Measurements from ENCODE around the gene KPNA6.

DNA sequence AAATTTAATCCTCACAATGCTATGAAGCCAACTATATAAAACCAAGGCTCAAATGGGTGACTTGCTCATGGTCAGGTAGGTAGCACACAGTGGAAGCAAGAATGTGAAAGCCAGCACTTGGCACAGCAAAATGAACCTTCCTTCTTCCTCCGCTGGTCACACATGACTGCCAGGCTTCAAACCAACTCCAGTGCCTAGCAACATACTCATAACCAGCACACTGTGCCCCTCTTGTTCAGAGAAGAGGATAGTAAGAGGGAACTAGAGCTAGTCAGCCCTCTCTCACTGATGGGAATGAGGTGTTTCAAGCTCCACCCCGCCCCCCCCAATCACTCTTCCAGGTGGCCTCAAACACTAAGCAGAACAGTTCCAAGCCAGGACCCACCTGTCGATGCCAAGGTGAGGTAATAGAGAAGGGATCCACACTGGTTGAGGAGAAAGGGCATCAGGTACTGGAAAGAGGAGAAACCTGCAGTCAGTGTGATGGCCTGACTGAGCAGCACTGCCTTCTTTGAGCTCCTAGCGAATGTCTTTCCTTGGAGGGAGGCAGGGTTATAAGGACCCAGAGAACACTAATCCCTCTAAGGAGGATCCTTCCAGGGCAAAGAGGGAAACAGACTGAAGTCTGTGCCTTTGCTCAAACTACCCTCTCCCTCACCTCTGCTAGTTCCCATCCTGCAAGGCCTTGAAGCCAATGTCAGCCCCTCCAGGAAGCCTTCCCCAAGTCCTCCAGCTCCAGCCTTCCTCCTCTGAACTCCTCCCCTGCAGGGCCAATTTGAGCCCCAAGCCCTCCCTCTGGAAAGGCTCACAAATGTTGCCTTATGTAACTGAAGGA lies 113.1 kb downstream of the KPNA6 start:
- TF ChIP-seq ELF4 (IDR thresholded peaks at IDR 0.05) (no peak), CTBP1 (IDR thresholded peaks at IDR 0.05; ENCODE audit: borderline replicate concordance) (no peak), ZNF384 (IDR thresholded peaks at IDR 0.05) (no peak), SP1 (IDR thresholded peaks at IDR 0.05) (no peak), NFRKB (IDR thresholded peaks at IDR 0.05) (no peak), BHLHE40 (IDR thresholded peaks at IDR 0.05; ENCODE audit: borderline replicate concordance) (no peak), FOXM1 (IDR thresholded peaks at IDR 0.05; ENCODE audit: borderline replicate concordance) (no peak)
